Dermis blood vessel endothelial cell (primary cell): ENCODE measurements around the gene LCE6A. TPM values are rescaled to one million over a fixed set of nuclear protein-coding genes. Genes with fewer than 3 reads are reported as not detected.

Experiments used
- DNase-seq: peaks from one replicate; pipeline ENCODE4 v3.0.0; 2010
- total RNA-seq: library from RNA; depleted of rRNA; stranded (reverse); fragments of >200 nt; gene quantifications from 2 replicates; pipeline ENCODE4 v1.2.3, GENCODE V29; 2014

LCE6A gene
- total RNA-seq, 1 donor from 2014 or later = not detected

GRCh38 chr1:152876827-152877226, 34.2 kb downstream of the LCE6A start:
- DNase-seq = no peak

GRCh38 chr1:152878042-152878441, 35.4 kb downstream of the LCE6A start, which contains the start of gene SMCP:
Gene SMCP, plus strand, starts transcription at chr1:152878322. Its CDS starts 6,101 bp downstream, at chr1:152884423.
- DNase-seq = no peak

- no peak for DNase-seq
These were observed 37.0 kb downstream of the LCE6A start for GRCh38 chr1:152879559-152880198.

GRCh38 chr1:152880316-152880715, 37.7 kb downstream of the LCE6A start:
- no peak for DNase-seq

GRCh38 chr1:152880907-152881306, 38.3 kb downstream of the LCE6A start:
- no peak for DNase-seq

GRCh38 chr1:152884085-152884484, 41.4 kb downstream of the LCE6A start:
- DNase-seq = no peak

- DNase-seq = no peak
These were observed 41.9 kb downstream of the LCE6A start for GRCh38 chr1:152884506-152884905.

- no peak for DNase-seq
These were observed 42.4 kb downstream of the LCE6A start for GRCh38 chr1:152884966-152885624.

- DNase-seq = no peak
These were observed 43.4 kb downstream of the LCE6A start for GRCh38 chr1:152886085-152886484.

GRCh38 chr1:152886758-152887409, 44.2 kb downstream of the LCE6A start:
- DNase-seq = no peak

- DNase-seq = no peak
These were observed 45.5 kb downstream of the LCE6A start for GRCh38 chr1:152888126-152888525.

Other genes with a start within 250 kb of the LCE6A start
- gene LCE3C, start 242.6 kb upstream of the LCE6A start, total RNA-seq = not detected in 2 replicates
- not detected in 2 replicates for gene LCE3B, start 229.0 kb upstream of the LCE6A start, total RNA-seq
- not detected in 2 replicates for gene LCE3A, start 219.8 kb upstream of the LCE6A start, total RNA-seq
- gene LCE2D, start 179.5 kb upstream of the LCE6A start, total RNA-seq = not detected in 2 replicates
- not detected in 2 replicates for gene LCE2C, start 167.6 kb upstream of the LCE6A start, total RNA-seq
- gene LCE2B, start 156.7 kb upstream of the LCE6A start, total RNA-seq = not detected in 2 replicates
- not detected in 2 replicates for gene LCE2A, start 144.5 kb upstream of the LCE6A start, total RNA-seq
- gene LCE4A, start 134.7 kb upstream of the LCE6A start, total RNA-seq = not detected in 2 replicates
- not detected in 2 replicates for gene KPRP, start 84.8 kb upstream of the LCE6A start, total RNA-seq
- not detected in 2 replicates for gene LCE1F, start 67.7 kb upstream of the LCE6A start, total RNA-seq
- gene LCE1E, start 56.6 kb upstream of the LCE6A start, total RNA-seq = not detected in 2 replicates
- gene LCE1D, start 46.1 kb upstream of the LCE6A start, total RNA-seq = not detected in 2 replicates
- not detected in 2 replicates for gene LCE1C, start 36.2 kb upstream of the LCE6A start, total RNA-seq
- gene LCE1B, start 30.9 kb upstream of the LCE6A start, total RNA-seq = not detected in 2 replicates
- not detected in 2 replicates for gene LCE1A, start 15.4 kb upstream of the LCE6A start, total RNA-seq
- gene LCE7A, start 17.1 kb downstream of the LCE6A start, total RNA-seq = not detected in 2 replicates
- gene SMCP, start 35.5 kb downstream of the LCE6A start, total RNA-seq = not detected in 2 replicates
- gene IVL, start 65.7 kb downstream of the LCE6A start, total RNA-seq = not detected in 2 replicates
- not detected in 2 replicates for gene SPRR5, start 104.3 kb downstream of the LCE6A start, total RNA-seq
- not detected in 2 replicates for gene SPRR4, start 127.8 kb downstream of the LCE6A start, total RNA-seq
- not detected in 2 replicates for gene SPRR1A, start 141.2 kb downstream of the LCE6A start, total RNA-seq
- not detected in 2 replicates for gene SPRR3, start 158.9 kb downstream of the LCE6A start, total RNA-seq
- not detected in 2 replicates for gene SPRR1B, start 188.3 kb downstream of the LCE6A start, total RNA-seq
- gene SPRR2D, start 198.3 kb downstream of the LCE6A start, total RNA-seq = not detected in 2 replicates
- not detected in 2 replicates for gene SPRR2A, start 214.7 kb downstream of the LCE6A start, total RNA-seq
- not detected in 2 replicates for gene SPRR2B, start 228.8 kb downstream of the LCE6A start, total RNA-seq